Activated CD8-positive, alpha-beta T cell treated with anti-CD3 and anti-CD28 coated beads for 36 hours (primary cell): ENCODE data around the gene CLCN1. TPM values are rescaled to one million over a fixed set of nuclear protein-coding genes. Genes with fewer than 3 reads are reported as not detected.

ENCODE experiments used
- ATAC-seq: fragments of 200-7000 bp; cut with Tn5 transposase; one replicate; pipeline ENCODE4 v1.10.0; 2021; ENCODE audit warnings: mild to moderate bottlenecking, moderate library complexity
- CTCF ChIA-PET: fragments of 350-600 bp; sonication (Branson Sonifier 250); formaldehyde crosslinking; loops from one replicate; lab custom pipeline; 2021; ENCODE audit warnings: antibody characterized with exemption; lab: Charles Lee
- POLR2A ChIA-PET: fragments of 350-600 bp; sonication (Branson Sonifier 250); formaldehyde crosslinking; loops from one replicate; lab custom pipeline; 2021; ENCODE audit warnings: antibody characterized with exemption; lab: Charles Lee
- DNase-seq: peaks from one replicate; pipeline ENCODE4 v3.0.0-alpha.2; 2020
- H3K27ac Mint-ChIP-seq: one replicate; pipeline ENCODE4 v1.8.0; 2021; ENCODE audit warnings: mild to moderate bottlenecking, mixed read lengths
- H3K27me3 Mint-ChIP-seq: one replicate; pipeline ENCODE4 v1.8.0; 2021; ENCODE audit warnings: mixed read lengths
- H3K36me3 Mint-ChIP-seq: one replicate; pipeline ENCODE4 v1.8.0; 2021; ENCODE audit warnings: low read depth, mixed read lengths
- H3K4me1 Mint-ChIP-seq: one replicate; pipeline ENCODE4 v1.8.0; 2021; ENCODE audit warnings: low read depth, mixed read lengths
- H3K4me3 Mint-ChIP-seq: one replicate; pipeline ENCODE4 v1.8.0; 2021; ENCODE audit warnings: mild to moderate bottlenecking, moderate library complexity, mixed read lengths
- H3K9me3 Mint-ChIP-seq: one replicate; pipeline ENCODE4 v1.8.0; 2021; ENCODE audit warnings: mixed read lengths
- intact Hi-C: fragments of 100-400 bp; cut with micrococcal nuclease; formaldehyde crosslinking; loops from one replicate; pipeline ENCODE4 v1.10.0; 2022
- total RNA-seq, 2 experiments: library from RNA; stranded (reverse); gene quantifications; one replicate each; pipeline ENCODE4 v1.2.3, GENCODE V29; 2021
- TF ChIP-seq, protein P1 (sequence below): fragments of 200-600 bp; IDR thresholded peaks from one replicate; pipeline ENCODE4 v1.8.0; 2022; ENCODE audit warnings: antibody characterized with exemption, mild to moderate bottlenecking

Gene CLCN1
- total RNA-seq, 2 experiments from 2014 or later = 0.09 TPM; not detected in 1

DNA sequence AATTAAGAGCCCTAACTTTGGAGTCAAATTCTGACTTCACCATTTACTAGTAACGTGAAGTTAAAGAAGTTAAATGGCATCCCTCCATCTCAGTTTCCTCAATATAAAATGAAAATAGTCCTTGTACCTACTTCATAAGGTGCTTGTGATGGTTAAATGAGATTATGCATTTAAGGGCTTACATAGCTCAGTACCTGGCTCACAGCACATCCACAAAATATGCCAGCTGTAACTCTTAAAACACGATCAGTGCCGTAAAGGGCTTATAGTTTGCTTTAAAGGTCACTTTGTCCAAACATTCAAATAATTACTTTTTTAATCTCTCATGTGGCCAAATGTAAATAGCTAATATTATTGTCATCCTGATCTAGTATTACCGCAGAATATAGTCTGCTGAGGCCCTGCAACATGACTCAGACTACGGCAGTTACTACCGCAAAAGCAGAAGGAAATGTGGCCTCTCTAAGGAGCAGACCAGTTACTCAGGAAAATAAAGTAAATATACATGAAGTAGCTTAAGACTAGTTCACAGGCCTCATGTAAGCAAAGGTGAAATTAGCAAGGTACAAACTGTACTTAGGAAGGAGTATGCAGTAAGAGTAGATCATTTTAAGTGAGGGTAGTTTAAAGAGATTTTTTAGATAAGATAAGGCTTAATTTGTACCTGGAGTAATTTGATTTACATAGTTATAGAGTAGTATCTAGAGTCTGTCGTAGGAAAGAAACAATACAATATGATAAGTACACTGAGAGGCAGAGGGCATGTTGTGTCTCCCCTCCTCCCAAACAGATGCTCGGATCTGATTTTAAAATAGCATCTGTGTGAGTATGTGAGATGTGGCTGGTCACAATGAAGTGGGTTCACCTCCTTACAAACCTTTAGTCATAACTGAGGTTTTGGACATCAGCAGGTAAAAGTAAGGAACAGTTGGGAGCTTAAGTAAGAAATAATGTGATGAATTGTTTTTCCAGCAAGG is 14.7 kb upstream of the CLCN1 start:
- Mint-ChIP-seq H3K27me3 (no peaks in the 10 kb centered on the region), H3K9me3 (no peaks in the 10 kb centered on the region), H3K27ac (peak overlapping the region; percentile 41), H3K36me3 (peaks cover 87% of the 10 kb centered on the region), H3K4me3 (no peak overlapping the region), H3K4me1 (peaks cover 48% of the 10 kb centered on the region)
- ATAC-seq (no peak), DNase-seq (no peak)
- ChIA-PET CTCF (interaction anchor here (0.7 to 13.9 kb wide), 12 partner anchors 9 to 116 kb away, joined by 3 to 211 read pairs (median 3); no protein-coding TSS in a partner anchor), POLR2A (interaction anchor here (0.6 to 2.7 kb wide), 8 partner anchors 12 to 106 kb away, joined by 3 to 11 read pairs (median 5); partner anchors contain the start of gene CASP2)
- TF ChIP-seq, protein P1, sequence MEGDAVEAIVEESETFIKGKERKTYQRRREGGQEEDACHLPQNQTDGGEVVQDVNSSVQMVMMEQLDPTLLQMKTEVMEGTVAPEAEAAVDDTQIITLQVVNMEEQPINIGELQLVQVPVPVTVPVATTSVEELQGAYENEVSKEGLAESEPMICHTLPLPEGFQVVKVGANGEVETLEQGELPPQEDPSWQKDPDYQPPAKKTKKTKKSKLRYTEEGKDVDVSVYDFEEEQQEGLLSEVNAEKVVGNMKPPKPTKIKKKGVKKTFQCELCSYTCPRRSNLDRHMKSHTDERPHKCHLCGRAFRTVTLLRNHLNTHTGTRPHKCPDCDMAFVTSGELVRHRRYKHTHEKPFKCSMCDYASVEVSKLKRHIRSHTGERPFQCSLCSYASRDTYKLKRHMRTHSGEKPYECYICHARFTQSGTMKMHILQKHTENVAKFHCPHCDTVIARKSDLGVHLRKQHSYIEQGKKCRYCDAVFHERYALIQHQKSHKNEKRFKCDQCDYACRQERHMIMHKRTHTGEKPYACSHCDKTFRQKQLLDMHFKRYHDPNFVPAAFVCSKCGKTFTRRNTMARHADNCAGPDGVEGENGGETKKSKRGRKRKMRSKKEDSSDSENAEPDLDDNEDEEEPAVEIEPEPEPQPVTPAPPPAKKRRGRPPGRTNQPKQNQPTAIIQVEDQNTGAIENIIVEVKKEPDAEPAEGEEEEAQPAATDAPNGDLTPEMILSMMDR = no peak
- intact Hi-C loops = no loop called here

DNA sequence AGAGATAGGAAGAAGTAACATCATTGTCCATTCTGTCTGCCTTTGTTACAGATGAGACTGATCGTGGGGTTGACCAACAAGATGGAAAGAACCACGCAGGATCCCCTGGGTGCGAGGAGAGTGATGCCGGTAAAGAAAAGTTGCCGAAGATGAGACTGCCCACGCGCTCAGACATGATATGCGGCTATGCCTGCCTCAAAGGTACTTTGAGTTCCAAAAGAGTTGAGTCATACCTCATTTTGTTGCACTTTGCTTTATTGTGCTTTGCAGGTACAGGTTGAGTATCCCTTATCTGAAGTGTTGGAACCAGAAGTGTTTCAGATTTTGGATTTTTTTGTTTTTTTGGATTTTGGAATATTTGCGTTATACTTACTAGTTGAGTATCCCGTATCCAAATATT is 12.2 kb upstream of the CLCN1 start:
- Mint-ChIP-seq H3K27me3 (no peaks in the 10 kb centered on the region), H3K4me1 (peaks cover 49% of the 10 kb centered on the region), H3K27ac (no peak overlapping the region), H3K4me3 (no peak overlapping the region), H3K9me3 (no peaks in the 10 kb centered on the region), H3K36me3 (peaks cover 87% of the 10 kb centered on the region)
- no peak for DNase-seq
- intact Hi-C loops = no loop called here
- POLR2A ChIA-PET = interaction anchor here (2.2 kb wide), 1 partner anchor 10 kb away, joined by 6 read pairs; no protein-coding TSS in a partner anchor
- no peak for ATAC-seq
- CTCF ChIA-PET = interaction anchor here (2.8 to 4.4 kb wide), 3 partner anchors 10 to 104 kb away, joined by 10 to 65 read pairs (median 56); no protein-coding TSS in a partner anchor
- TF ChIP-seq, protein P1 = no peak

DNA sequence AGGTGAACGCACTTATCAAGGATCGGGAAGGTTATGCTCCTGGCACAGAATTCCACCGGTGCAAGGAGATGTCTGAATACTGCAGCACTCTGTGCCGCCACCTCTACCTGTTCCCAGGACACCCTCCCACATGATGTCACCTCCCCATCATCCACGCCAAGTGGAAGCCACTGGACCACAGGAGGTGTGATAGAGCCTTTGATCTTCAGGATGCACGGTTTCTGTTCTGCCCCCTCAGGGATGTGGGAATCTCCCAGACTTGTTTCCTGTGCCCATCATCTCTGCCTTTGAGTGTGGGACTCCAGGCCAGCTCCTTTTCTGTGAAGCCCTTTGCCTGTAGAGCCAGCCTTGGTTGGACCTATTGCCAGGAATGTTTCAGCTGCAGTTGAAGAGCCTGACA is 11.0 kb upstream of the CLCN1 start:
- DNase-seq = no peak
- peaks cover 3% of the 10 kb centered on the region for H3K9me3 Mint-ChIP-seq
- peaks cover 44% of the 10 kb centered on the region for H3K4me1 Mint-ChIP-seq
- ChIA-PET POLR2A (interaction anchor here (1.1 to 2.2 kb wide), 6 partner anchors 8 to 77 kb away, joined by 3 to 6 read pairs (median 4); no protein-coding TSS in a partner anchor), CTCF (interaction anchor here (0.7 to 4.4 kb wide), 19 partner anchors 11 to 299 kb away, joined by 3 to 65 read pairs (median 4); no protein-coding TSS in a partner anchor)
- H3K36me3 Mint-ChIP-seq = peaks cover 89% of the 10 kb centered on the region
- intact Hi-C loops = no loop called here
- peak overlapping the region; percentile 58 for H3K27ac Mint-ChIP-seq
- ATAC-seq = no peak
- no peak overlapping the region for H3K4me3 Mint-ChIP-seq
- no peaks in the 10 kb centered on the region for H3K27me3 Mint-ChIP-seq
- TF ChIP-seq, protein P1 = no peak

DNA sequence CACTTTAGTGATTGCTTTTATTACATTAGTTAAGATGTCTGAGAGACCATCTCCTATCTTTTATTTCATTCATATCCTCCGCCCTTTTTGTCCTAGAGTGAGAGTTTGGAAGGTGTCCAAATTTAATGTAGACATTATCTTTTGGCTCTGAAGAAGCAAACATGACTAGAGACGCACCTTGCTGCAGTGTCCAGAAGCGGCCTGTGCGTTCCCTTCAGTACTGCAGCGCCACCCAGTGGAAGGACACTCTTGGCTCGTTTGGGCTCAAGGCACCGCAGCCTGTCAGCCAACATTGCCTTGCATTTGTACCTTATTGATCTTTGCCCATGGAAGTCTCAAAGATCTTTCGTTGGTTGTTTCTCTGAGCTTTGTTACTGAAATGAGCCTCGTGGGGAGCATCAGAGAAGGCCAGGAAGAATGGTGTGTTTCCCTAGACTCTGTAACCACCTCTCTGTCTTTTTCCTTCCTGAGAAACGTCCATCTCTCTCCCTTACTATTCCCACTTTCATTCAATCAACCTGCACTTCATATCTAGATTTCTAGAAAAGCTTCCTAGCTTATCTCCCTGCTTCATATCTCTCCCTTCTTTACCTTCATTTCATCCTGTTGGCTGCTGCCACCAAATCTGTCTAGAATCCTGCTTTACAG is 10.4 kb upstream of the CLCN1 start:
- ChIA-PET CTCF (interaction anchor here (0.7 to 4.4 kb wide), 28 partner anchors 12 to 300 kb away, joined by 3 to 65 read pairs (median 4); no protein-coding TSS in a partner anchor), POLR2A (interaction anchor here (0.9 to 2.2 kb wide), 7 partner anchors 9 to 76 kb away, joined by 3 to 6 read pairs (median 4); partner anchors contain the start of gene CASP2)
- H3K4me1 Mint-ChIP-seq = peaks cover 46% of the 10 kb centered on the region
- H3K27me3 Mint-ChIP-seq = no peaks in the 10 kb centered on the region
- H3K9me3 Mint-ChIP-seq = peaks cover 3% of the 10 kb centered on the region
- intact Hi-C loops = loop anchor here (1.0 kb wide), 1 partner anchor 65 kb away; no protein-coding TSS in a partner anchor
- TF ChIP-seq, protein P1 = peak; percentile 82
- H3K4me3 Mint-ChIP-seq = no peak overlapping the region
- DNase-seq (peak; percentile 86), ATAC-seq (peak; percentile 86)
- H3K27ac Mint-ChIP-seq = peak overlapping the region; percentile 58
- peaks cover 89% of the 10 kb centered on the region for H3K36me3 Mint-ChIP-seq
